Liver (tissue), 3 donors: ENCODE data around the gene TRIM22.

Source experiments
- ATF3 ChIP-seq: IDR thresholded peaks from 2 replicates; pipeline ENCODE4 v1.6.1; 2016; ENCODE audit warnings: antibody characterized with exemption
- GABPA ChIP-seq, 2 donors: IDR thresholded peaks in 1 of 2; conservative IDR thresholded peaks in 1 of 2; 2 replicates each; pipeline ENCODE4 v1.6.1; 2016; ENCODE audit warnings: antibody characterized with exemption in 2 of 2, mild to moderate bottlenecking in 1 of 2, moderate library complexity in 1 of 2
- RAD21 ChIP-seq, 2 donors: IDR thresholded peaks; 2 replicates each; pipeline ENCODE4 v1.6.1; 2016; ENCODE audit warnings: antibody characterized with exemption in 2 of 2, mild to moderate bottlenecking in 2 of 2
- REST ChIP-seq: IDR thresholded peaks from 2 replicates; pipeline ENCODE4 v1.6.1; 2016; ENCODE audit warnings: antibody characterized with exemption, mild to moderate bottlenecking
- RXRA ChIP-seq, 2 donors: IDR thresholded peaks; 2 replicates each; pipeline ENCODE4 v1.6.1; 2017 to 2018; ENCODE audit warnings: antibody characterized with exemption in 2 of 2, mild to moderate bottlenecking in 1 of 2
- TAF1 ChIP-seq: conservative IDR thresholded peaks from 2 replicates; pipeline ENCODE4 v1.6.1; 2016; ENCODE audit warnings: antibody characterized with exemption, mild to moderate bottlenecking
- ZBTB33 ChIP-seq: IDR thresholded peaks from 2 replicates; pipeline ENCODE4 v1.6.1; 2016; ENCODE audit warnings: antibody characterized with exemption
- TF ChIP-seq, protein P1 (sequence below): fragments of 150-350 bp; IDR thresholded peaks from 2 replicates; pipeline ENCODE4 v1.5.1; 2017; ENCODE audit warnings: improper control_type of control experiment, low read depth, low read length; ENCODE audit not compliant: missing input control
- TF ChIP-seq, protein P2 (sequence below): IDR thresholded peaks from 2 replicates; pipeline ENCODE4 v1.6.1; 2016; ENCODE audit warnings: antibody characterized with exemption
- donor health status: healthy.
- donor health status: healthy.

DNA sequence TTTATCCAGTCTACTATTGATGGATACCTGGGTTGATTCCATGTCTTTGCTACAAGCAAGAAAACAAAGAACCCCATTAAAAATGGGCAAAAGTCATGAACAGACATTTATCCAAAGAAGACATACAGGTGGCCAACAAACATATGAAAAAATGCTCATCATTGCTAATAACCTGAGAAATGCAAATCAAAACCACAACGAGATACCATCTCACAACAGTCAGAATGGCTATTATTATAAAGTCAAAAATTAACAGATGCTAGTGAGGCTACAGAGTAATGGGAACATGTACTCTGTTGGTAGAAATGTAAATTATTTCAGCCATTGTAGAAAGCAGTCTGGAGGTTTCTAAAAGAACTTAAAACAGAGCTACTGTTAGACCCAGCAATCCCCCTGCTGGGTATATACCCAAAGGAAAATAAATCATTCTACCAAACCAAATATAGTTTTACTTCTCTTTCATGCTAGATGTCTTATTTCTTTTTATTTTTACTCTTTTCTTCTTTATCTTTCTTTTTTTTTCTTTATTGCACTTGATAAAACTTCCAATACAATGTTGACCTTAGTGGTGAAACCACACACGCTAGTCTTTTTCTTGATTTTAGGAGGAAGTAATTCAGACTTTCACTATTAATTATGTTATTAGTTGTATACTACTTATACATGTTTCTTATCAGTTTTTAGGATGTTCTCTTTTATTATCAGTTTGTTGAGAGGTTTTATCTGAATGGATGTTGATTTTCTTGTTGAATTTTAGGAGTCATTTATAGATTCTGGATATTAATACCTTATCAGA lies 14.3 kb downstream of the TRIM22 start:
- TF ChIP-seq, protein P1, sequence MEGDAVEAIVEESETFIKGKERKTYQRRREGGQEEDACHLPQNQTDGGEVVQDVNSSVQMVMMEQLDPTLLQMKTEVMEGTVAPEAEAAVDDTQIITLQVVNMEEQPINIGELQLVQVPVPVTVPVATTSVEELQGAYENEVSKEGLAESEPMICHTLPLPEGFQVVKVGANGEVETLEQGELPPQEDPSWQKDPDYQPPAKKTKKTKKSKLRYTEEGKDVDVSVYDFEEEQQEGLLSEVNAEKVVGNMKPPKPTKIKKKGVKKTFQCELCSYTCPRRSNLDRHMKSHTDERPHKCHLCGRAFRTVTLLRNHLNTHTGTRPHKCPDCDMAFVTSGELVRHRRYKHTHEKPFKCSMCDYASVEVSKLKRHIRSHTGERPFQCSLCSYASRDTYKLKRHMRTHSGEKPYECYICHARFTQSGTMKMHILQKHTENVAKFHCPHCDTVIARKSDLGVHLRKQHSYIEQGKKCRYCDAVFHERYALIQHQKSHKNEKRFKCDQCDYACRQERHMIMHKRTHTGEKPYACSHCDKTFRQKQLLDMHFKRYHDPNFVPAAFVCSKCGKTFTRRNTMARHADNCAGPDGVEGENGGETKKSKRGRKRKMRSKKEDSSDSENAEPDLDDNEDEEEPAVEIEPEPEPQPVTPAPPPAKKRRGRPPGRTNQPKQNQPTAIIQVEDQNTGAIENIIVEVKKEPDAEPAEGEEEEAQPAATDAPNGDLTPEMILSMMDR: no peak
- TF ChIP-seq ATF3 (no peak), TAF1 (no peak), RAD21 (IDR thresholded peaks at IDR 0.05) (no peak), REST (no peak), GABPA (IDR thresholded peaks at IDR 0.05 in 1 of 2, conservative IDR thresholded peaks at IDR 0.05 in 1 of 2) (no peak), ZBTB33 (no peak), RXRA (IDR thresholded peaks at IDR 0.05) (no peak)
- TF ChIP-seq, protein P2, sequence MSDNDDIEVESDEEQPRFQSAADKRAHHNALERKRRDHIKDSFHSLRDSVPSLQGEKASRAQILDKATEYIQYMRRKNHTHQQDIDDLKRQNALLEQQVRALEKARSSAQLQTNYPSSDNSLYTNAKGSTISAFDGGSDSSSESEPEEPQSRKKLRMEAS: no peak
